Spleen (tissue), 7 donors: ENCODE measurements around the gene AADACL3.

Experiments used
- POLR2A ChIP-seq, 3 donors: fragments of 450-650 bp; IDR thresholded peaks; one replicate each; pipeline ENCODE4 v1.5.1; 2017; ENCODE audit warnings: antibody characterized with exemption in 3 of 3, mild to moderate bottlenecking in 1 of 3
- POLR2AphosphoS5 ChIP-seq, 3 donors: sonication (generic); formaldehyde crosslinking; IDR thresholded peaks; one replicate each; pipeline ENCODE4 v1.5.1; 2017; ENCODE audit warnings: antibody characterized with exemption in 3 of 3
- TF ChIP-seq, protein P1 (sequence below), 11 experiments: fragments of 200-600 bp in 7 of 11; fragments of 450-650 bp in 4 of 11; sonication (generic) in 4 of 11; IDR thresholded peaks in 8 of 11; conservative IDR thresholded peaks in 3 of 11; 1 replicate in 7 of 11; 2 replicates in 4 of 11; pipeline versions ENCODE4 v1.4.0 to v1.8.0; 2016 to 2021; ENCODE audit warnings: antibody characterized with exemption in 11 of 11, inconsistent platforms in 4 of 11, mild to moderate bottlenecking in 1 of 11
- donor health status: DM: no; HTN: no; CAD: no; lungs with moderate emphysema.
- donor health status: DM: no; HTN: no; CAD: no.
- donor health status: DM: no; HTN: no; CAD: no.

DNA sequence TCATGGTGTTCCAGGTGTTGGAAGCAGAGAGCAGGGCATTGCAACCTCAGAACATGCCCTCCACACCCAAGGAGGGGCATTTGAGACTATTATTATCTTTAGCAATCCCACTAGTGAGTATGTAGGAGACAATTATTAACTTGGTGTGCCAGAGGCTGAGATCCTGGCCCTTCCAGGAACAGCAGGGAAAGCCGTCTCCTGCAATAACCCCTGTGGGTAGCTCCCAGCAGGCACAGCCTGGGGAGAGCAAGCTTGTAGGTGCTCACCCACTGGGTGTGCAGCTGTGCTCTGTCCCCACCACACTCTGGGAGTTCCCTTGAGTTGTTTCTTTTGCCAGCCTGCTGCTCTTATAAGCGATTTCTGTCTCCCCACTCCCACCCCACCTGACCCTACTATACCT lies 40.4 kb downstream of the AADACL3 start:
- TF ChIP-seq POLR2A (IDR thresholded peaks at IDR 0.05) (no peak), POLR2AphosphoS5 (IDR thresholded peaks at IDR 0.05) (no peak)
- TF ChIP-seq, protein P1, sequence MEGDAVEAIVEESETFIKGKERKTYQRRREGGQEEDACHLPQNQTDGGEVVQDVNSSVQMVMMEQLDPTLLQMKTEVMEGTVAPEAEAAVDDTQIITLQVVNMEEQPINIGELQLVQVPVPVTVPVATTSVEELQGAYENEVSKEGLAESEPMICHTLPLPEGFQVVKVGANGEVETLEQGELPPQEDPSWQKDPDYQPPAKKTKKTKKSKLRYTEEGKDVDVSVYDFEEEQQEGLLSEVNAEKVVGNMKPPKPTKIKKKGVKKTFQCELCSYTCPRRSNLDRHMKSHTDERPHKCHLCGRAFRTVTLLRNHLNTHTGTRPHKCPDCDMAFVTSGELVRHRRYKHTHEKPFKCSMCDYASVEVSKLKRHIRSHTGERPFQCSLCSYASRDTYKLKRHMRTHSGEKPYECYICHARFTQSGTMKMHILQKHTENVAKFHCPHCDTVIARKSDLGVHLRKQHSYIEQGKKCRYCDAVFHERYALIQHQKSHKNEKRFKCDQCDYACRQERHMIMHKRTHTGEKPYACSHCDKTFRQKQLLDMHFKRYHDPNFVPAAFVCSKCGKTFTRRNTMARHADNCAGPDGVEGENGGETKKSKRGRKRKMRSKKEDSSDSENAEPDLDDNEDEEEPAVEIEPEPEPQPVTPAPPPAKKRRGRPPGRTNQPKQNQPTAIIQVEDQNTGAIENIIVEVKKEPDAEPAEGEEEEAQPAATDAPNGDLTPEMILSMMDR (IDR thresholded peaks at IDR 0.05 in 8 of 11, conservative IDR thresholded peaks at IDR 0.05 in 3 of 11) = no peak
